Epidermal melanocyte (primary cell): ENCODE measurements around the gene MUC6.

Experiments used
- DNase-seq: peaks from one replicate; pipeline ENCODE4 v3.0.0; 2011; ENCODE audit warnings: low spot score; ENCODE audit not compliant: insufficient read length

The MUC6 gene

GRCh38 chr11:1051356-1052132 lies 15.0 kb upstream of the MUC6 start:
- no peak for DNase-seq

GRCh38 chr11:1050581-1051355 lies 14.2 kb upstream of the MUC6 start:
- peak; percentile 78 for DNase-seq

GRCh38 chr11:1049911-1050580 lies 13.5 kb upstream of the MUC6 start:
- no peak for DNase-seq

- no peak for DNase-seq
These were observed 12.9 kb upstream of the MUC6 start for GRCh38 chr11:1049431-1049891.

- no peak for DNase-seq
These were observed 12.5 kb upstream of the MUC6 start for GRCh38 chr11:1049071-1049405.

- no peak for DNase-seq
These were observed 12.0 kb upstream of the MUC6 start for GRCh38 chr11:1048375-1049070.

- DNase-seq: no peak
These were observed 11.2 kb upstream of the MUC6 start for GRCh38 chr11:1047595-1048156.

- no peak for DNase-seq
These were observed 7.6 kb upstream of the MUC6 start for GRCh38 chr11:1044160-1044559.

- DNase-seq: no peak
These were observed 7.1 kb upstream of the MUC6 start for GRCh38 chr11:1043563-1044096.

GRCh38 chr11:1042626-1043562 lies 6.4 kb upstream of the MUC6 start:
- no peak for DNase-seq

GRCh38 chr11:1041936-1042608 lies 5.6 kb upstream of the MUC6 start:
- DNase-seq: no peak

GRCh38 chr11:1041471-1041870 lies 5.0 kb upstream of the MUC6 start:
- no peak for DNase-seq

- no peak for DNase-seq
These were observed 4.6 kb upstream of the MUC6 start for GRCh38 chr11:1041149-1041467.

GRCh38 chr11:1040428-1041148 lies 4.1 kb upstream of the MUC6 start:
- DNase-seq: no peak

- no peak for DNase-seq
These were observed 3.2 kb upstream of the MUC6 start for GRCh38 chr11:1039481-1040427.

GRCh38 chr11:1038921-1039320 lies 2.4 kb upstream of the MUC6 start:
- no peak for DNase-seq

GRCh38 chr11:1038361-1038760 lies 1.8 kb upstream of the MUC6 start:
- no peak for DNase-seq
